ENCODE measurements around the gene FLCN.
"Not testable (repeated sequence)": the region's sequence is repeated elsewhere in the genome, so short reads cannot be mapped to it uniquely, and the experiment has no call there.

The FLCN gene

GRCh38 chr17:17237026-17237799 lies at the start of gene FLCN:
TSS of gene FLCN (minus strand) at chr17:17237168. CDS start at chr17:17228137, 9,031 bp downstream.
- H3K27ac ChIP-seq: peak within 1 kb of the TSS; percentile 88
- ChIA-PET POLR2A (ENCODE audit: low non-redundant PET) (interaction anchor here (0.7 to 0.8 kb wide), 2 partner anchors 33 to 302 kb away, joined by 3 to 6 read pairs; no protein-coding TSS in a partner anchor), CTCF (interaction anchor here (0.6 to 0.7 kb wide), 3 partner anchors 95 to 605 kb away, joined by 3 to 5 read pairs (median 3); no protein-coding TSS in a partner anchor)
- peak; percentile 94 for DNase-seq (ENCODE audit: low spot score)
- TF ChIP-seq, protein P1, sequence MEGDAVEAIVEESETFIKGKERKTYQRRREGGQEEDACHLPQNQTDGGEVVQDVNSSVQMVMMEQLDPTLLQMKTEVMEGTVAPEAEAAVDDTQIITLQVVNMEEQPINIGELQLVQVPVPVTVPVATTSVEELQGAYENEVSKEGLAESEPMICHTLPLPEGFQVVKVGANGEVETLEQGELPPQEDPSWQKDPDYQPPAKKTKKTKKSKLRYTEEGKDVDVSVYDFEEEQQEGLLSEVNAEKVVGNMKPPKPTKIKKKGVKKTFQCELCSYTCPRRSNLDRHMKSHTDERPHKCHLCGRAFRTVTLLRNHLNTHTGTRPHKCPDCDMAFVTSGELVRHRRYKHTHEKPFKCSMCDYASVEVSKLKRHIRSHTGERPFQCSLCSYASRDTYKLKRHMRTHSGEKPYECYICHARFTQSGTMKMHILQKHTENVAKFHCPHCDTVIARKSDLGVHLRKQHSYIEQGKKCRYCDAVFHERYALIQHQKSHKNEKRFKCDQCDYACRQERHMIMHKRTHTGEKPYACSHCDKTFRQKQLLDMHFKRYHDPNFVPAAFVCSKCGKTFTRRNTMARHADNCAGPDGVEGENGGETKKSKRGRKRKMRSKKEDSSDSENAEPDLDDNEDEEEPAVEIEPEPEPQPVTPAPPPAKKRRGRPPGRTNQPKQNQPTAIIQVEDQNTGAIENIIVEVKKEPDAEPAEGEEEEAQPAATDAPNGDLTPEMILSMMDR (conservative IDR thresholded peaks at IDR 0.05; ENCODE audit: low read depth): no peak

DNA sequence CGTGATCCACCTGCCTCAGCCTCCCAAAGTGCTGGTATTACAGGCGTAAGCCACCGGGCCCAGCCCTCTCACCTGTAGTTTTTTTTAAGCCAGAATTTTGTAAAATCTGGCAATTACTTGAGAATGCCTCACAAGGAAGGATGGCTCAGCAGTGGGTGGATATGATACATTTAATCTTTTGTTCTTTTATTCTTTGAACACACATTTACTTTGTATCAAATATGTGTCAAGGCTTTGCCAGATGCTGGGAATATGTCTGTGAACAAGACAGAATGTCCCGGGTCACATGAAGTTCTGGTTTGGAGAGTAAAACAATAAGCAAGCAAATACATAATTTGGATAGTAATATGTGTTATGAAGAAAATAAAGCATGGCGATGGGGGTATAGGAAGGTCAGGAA lies 49.0 kb upstream of the FLCN start:
- TF ChIP-seq, protein P1 (conservative IDR thresholded peaks at IDR 0.05; ENCODE audit: low read depth): no peak
- no peak overlapping the region for H3K27ac ChIP-seq
- DNase-seq (ENCODE audit: low spot score): no peak
- ChIA-PET CTCF (no interaction called here), POLR2A (ENCODE audit: low non-redundant PET) (no interaction called here)

DNA sequence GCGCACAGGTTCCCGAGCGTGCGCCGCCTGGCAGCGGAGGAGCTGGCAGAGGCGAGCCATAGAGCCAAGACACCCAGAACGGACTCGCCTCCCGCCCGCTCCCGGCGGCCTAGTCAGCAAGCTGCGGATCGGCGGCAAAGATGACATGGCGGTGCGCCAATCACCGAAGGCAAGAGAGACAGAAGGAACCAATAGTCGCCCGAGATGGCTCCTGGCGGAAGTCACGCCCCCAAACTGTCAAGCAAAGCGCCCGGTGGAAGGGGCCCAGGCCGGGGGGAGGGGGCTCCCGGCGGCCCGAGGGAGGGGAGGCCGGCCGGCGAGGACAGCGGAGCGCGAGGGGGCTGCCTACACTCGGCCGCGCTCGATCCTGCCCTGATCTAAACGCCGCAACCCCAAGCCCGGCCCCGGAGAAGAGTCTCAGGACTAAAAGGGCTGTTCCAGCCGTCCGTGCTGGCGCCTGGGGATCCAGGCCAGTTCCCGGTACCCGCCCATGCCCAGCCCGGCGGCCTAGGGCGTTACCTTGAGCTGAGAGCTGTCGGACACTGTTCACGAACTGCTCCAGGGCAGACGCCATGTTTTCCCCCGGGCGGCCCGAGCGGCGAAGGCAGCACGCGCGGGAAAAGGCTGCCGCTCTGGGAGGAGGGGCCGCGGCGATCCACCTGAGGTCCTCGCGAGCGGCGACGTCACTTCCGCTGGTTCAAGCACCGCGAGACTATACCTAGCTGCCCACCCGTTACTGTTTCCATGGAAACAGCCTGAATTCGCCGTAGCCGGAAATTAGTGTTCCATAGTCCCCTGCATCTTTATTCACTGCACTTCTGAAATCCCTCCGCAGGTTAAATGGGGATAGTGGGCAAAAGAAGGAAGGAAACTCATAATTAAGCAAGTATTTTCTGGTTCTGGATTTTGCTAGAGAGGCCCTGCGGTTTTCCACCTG lies 43.9 kb upstream of the FLCN start, which contains the start of gene COPS3:
Gene COPS3 (minus strand): TSS at position 634 of the 937 bp plus-strand sequence. CDS start 60 bp downstream, at position 574.
- CTCF ChIA-PET: interaction anchor here (0.6 to 0.9 kb wide), 4 partner anchors 11 to 1056 kb away, joined by 3 to 5 read pairs (median 4); no protein-coding TSS in a partner anchor
- POLR2A ChIA-PET (ENCODE audit: low non-redundant PET): interaction anchor here (0.6 to 0.7 kb wide), 3 partner anchors 9 to 12 kb away, joined by 3 to 4 read pairs (median 3); no protein-coding TSS in a partner anchor
- H3K27ac ChIP-seq: peak within 1 kb of the TSS; percentile 90
- TF ChIP-seq, protein P1 (conservative IDR thresholded peaks at IDR 0.05; ENCODE audit: low read depth): no peak
- peak; percentile 99 for DNase-seq (ENCODE audit: low spot score)

GRCh38 chr17:17279316-17279715 lies 42.3 kb upstream of the FLCN start:
- CTCF ChIA-PET: interaction anchor here (0.6 to 0.7 kb wide), 2 partner anchors 37 to 56 kb away, joined by 5 to 8 read pairs; no protein-coding TSS in a partner anchor
- DNase-seq (ENCODE audit: low spot score): no peak
- H3K27ac ChIP-seq: no peak overlapping the region
- POLR2A ChIA-PET (ENCODE audit: low non-redundant PET): interaction anchor here (0.7 kb wide), 1 partner anchor 23 kb away, joined by 5 read pairs; no protein-coding TSS in a partner anchor
- TF ChIP-seq, protein P1 (conservative IDR thresholded peaks at IDR 0.05; ENCODE audit: low read depth): no peak

DNA sequence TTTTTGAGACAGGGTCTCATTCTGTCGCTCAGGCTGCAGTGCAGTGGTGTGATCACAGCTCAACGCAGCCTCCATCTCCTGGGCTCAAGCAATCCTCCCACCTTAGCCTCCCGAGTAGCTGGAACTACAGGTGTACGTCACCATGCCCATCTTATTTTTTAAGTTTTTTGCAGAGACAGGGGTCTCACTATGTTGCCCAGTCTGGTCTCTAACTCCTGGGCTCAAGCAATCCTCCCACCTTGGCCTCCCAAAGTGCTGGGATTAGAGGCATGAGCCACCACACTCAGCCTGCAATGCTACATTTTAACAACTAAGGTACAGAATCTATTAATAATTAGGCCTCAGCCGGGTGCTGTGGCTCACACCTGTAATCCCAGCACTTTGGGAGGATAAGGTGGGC lies 40.5 kb upstream of the FLCN start:
- POLR2A ChIA-PET (ENCODE audit: low non-redundant PET); CTCF ChIA-PET; H3K27ac ChIP-seq; DNase-seq (ENCODE audit: low spot score): not testable (repeated sequence)

- TF ChIP-seq, protein P1 (conservative IDR thresholded peaks at IDR 0.05; ENCODE audit: low read depth): no peak
- DNase-seq (ENCODE audit: low spot score): no peak
- H3K27ac ChIP-seq: no peak overlapping the region
- ChIA-PET CTCF (no interaction called here), POLR2A (ENCODE audit: low non-redundant PET) (no interaction called here)
Observed at GRCh38 chr17:17275971-17276370, 39.0 kb upstream of the FLCN start.
